Brain pericyte (primary cell): Measurements from ENCODE around the gene APOBEC3B.
"Not testable (repeated sequence)": the region's sequence is repeated elsewhere in the genome, so short reads cannot be mapped to it uniquely, and the experiment has no call there.

ENCODE experiments used
- DNase-seq: peaks from one replicate; pipeline ENCODE4 v3.0.0-alpha.2; 2012; ENCODE audit warnings: low read depth, low spot score

Gene APOBEC3B

GRCh38 chr22:38967451-38968450 lies 14.4 kb upstream of the APOBEC3B start:
- DNase-seq: no peak

- no peak for DNase-seq
These were observed 13.3 kb upstream of the APOBEC3B start for GRCh38 chr22:38968801-38969200.

GRCh38 chr22:38970551-38970950 lies 11.6 kb upstream of the APOBEC3B start:
- no peak for DNase-seq

- no peak for DNase-seq
These were observed 10.9 kb upstream of the APOBEC3B start for GRCh38 chr22:38971202-38971601.

- DNase-seq: no peak
These were observed 10.4 kb upstream of the APOBEC3B start for GRCh38 chr22:38971791-38972190.

GRCh38 chr22:38972558-38972957 lies 9.6 kb upstream of the APOBEC3B start:
- no peak for DNase-seq

- DNase-seq: no peak
These were observed 8.6 kb upstream of the APOBEC3B start for GRCh38 chr22:38973289-38974169.

GRCh38 chr22:38974170-38974825 lies 7.8 kb upstream of the APOBEC3B start:
- no peak for DNase-seq

- no peak for DNase-seq
These were observed 7.3 kb upstream of the APOBEC3B start for GRCh38 chr22:38974826-38975175.

- not testable (repeated sequence) for DNase-seq
These were observed 4.9 kb upstream of the APOBEC3B start for GRCh38 chr22:38977289-38977688.

- DNase-seq: not testable (repeated sequence)
These were observed 1.6 kb upstream of the APOBEC3B start for GRCh38 chr22:38980587-38980986.

GRCh38 chr22:38981005-38981991 lies 849 bp upstream of the APOBEC3B start:
- no peak for DNase-seq

- DNase-seq: no peak
These were observed 2.1 kb downstream of the APOBEC3B start for GRCh38 chr22:38984224-38984623.

GRCh38 chr22:38984784-38985757 lies 2.9 kb downstream of the APOBEC3B start:
- DNase-seq: not testable (repeated sequence)

- DNase-seq: no peak
These were observed 4.5 kb downstream of the APOBEC3B start for GRCh38 chr22:38986629-38987028.

GRCh38 chr22:38987171-38987895 lies 5.2 kb downstream of the APOBEC3B start:
- no peak for DNase-seq

- DNase-seq: no peak
These were observed 7.3 kb downstream of the APOBEC3B start for GRCh38 chr22:38989466-38989865.

- not testable (repeated sequence) for DNase-seq
These were observed 10.8 kb downstream of the APOBEC3B start for GRCh38 chr22:38992871-38993371.
